Measurements from ENCODE around the gene CCNB1IP1. TPM values are rescaled to one million over a fixed set of nuclear protein-coding genes. Genes with fewer than 3 reads are reported as not detected.

The CCNB1IP1 gene
- total and polyA plus RNA-seq, 2 of the 4 experiments (the other 2 are of a cell fraction): 27.5 to 34.6 TPM

- Histone ChIP-seq H3K14ac (replicated peaks; ENCODE audit: low read depth, low read length) (peak within 1 kb of the TSS; percentile 91), H3K23ac (ENCODE audit: low read depth, low read length) (peak within 1 kb of the TSS; percentile 68), H2BK15ac (ENCODE audit: low read depth, low read length) (peak within 1 kb of the TSS; percentile 49), H2AK5ac (ENCODE audit: low read depth, low read length) (0 out of 2 replicates have a peak within 1 kb of the TSS, but pooled peaks have one; percentile 16), H3K56ac (ENCODE audit: extremely low read depth, insufficient read depth, low read length) (peak within 1 kb of the TSS; percentile 90), H3K27me3 (ENCODE audit: control insufficient read depth, insufficient read depth, low read length) (0 out of 2 replicates have a peak, but pooled peaks cover 2% of the 10 kb centered on the region), H4K5ac (ENCODE audit: low read depth, low read length) (peak within 1 kb of the TSS; percentile 42), H2BK5ac (ENCODE audit: low read depth, low read length, poor library complexity, severe bottlenecking) (peak within 1 kb of the TSS; percentile 40), H3K79me1 (ENCODE audit: low read depth in 1 of 2, low read length in 2 of 2) (peaks cover 3 to 14% of the 10 kb centered on the region in 2 experiments; a peak in 2 of 4 replicates), H3K4me3 (ENCODE audit: insufficient read depth, low read depth, low read length) (peak within 1 kb of the TSS; percentile 84), H2AK9ac (replicated peaks; ENCODE audit: low read depth, low read length, poor library complexity) (peak within 1 kb of the TSS; percentile 84), H3K4me1 (ENCODE audit: control insufficient read depth, insufficient read depth, low read length) (no peaks in the 10 kb centered on the region), H4K91ac (ENCODE audit: insufficient read depth, low read depth, low read length) (peak within 1 kb of the TSS; percentile 63), H2AFZ (replicated peaks; ENCODE audit: low read length, poor library complexity) (peak within 1 kb of the TSS; percentile 94), H3K27ac (ENCODE audit: insufficient read depth, low read length) (peak within 1 kb of the TSS; percentile 71), H3K9me3 (ENCODE audit: control insufficient read depth, insufficient read depth, low read length) (no peaks in the 10 kb centered on the region), H2BK120ac (ENCODE audit: low read depth, low read length) (peak within 1 kb of the TSS; percentile 79), H4K8ac (ENCODE audit: low read depth in 2 of 2, low read length in 2 of 2) (peak within 1 kb of the TSS; percentile 55 to 94), H3K4ac (ENCODE audit: low read depth, low read length) (peak within 1 kb of the TSS; percentile 75), H3K18ac (ENCODE audit: low read depth, low read length) (no peak within 1 kb of the TSS; the same call in 1 of the 2 replicates), H4K20me1 (ENCODE audit: insufficient read depth, low read length) (peaks cover 3% of the 10 kb centered on the region; the same call in 1 of the 2 replicates), H3K4me2 (ENCODE audit: low read depth, low read length) (peak within 1 kb of the TSS; percentile 74), H3K36me3 (ENCODE audit: control insufficient read depth, insufficient read depth, low read length) (peaks cover 5% of the 10 kb centered on the region), H2BK20ac (ENCODE audit: low read depth, low read length) (no peak within 1 kb of the TSS; the same call in 1 of the 2 replicates), H3K9me1 (ENCODE audit: insufficient read depth, low read length) (no peaks in the 10 kb centered on the region), H3K9ac (ENCODE audit: low read depth, low read length) (peak within 1 kb of the TSS; percentile 90)
- BruUV-seq (replicated peaks): no TSS peak
- 0% methylated on average over 26 of the region's 50 CpGs; no CpG with 5 or more reads in 1 of the 2 experiments for WGBS, 2 experiments (ENCODE audit: extremely low coverage in 2 of 2, insufficient read length in 1 of 2)
- intact Hi-C loops (cut with micrococcal nuclease) (loop anchor here (1.0 to 2.0 kb wide), 6 partner anchors 38 to 340 kb away; partner anchors contain the start of genes APEX1, PIP4P1, TEP1 and TTC5), dilution Hi-C loops (cut with HindIII; ENCODE audit: low sequenced_read_pairs, unreplicated experiment) (no loop called here), in situ Hi-C loops (cut with MboI; ENCODE audit: low sequenced_read_pairs) (loop anchor here (25.0 kb wide), 2 partner anchors 644 to 744 kb away; partner anchors contain the start of genes METTL17, SLC39A2 and ZNF219)
- peak; percentile 96 for ATAC-seq (ENCODE audit: low read depth)
- POLR2A ChIA-PET (ENCODE audit: unreplicated experiment): interaction anchor here (0.5 to 0.9 kb wide), 4 partner anchors 15 to 632 kb away, joined by 3 to 6 read pairs (median 3); no protein-coding TSS in a partner anchor
- TF ChIP-seq MXI1 (IDR thresholded peaks at IDR 0.05; ENCODE audit: borderline replicate concordance, low read depth, low read length) (0 out of 2 replicates have a peak, but pooled peaks have one; percentile 58), CTCF (conservative IDR thresholded peaks at IDR 0.05; ENCODE audit: low read depth, low read length) (no peak), POLR2A (IDR thresholded peaks at IDR 0.05; ENCODE audit: low read depth, low read length) (peak; percentile 99), NFE2L2 (IDR thresholded peaks at IDR 0.05; ENCODE audit: low read depth, low read length) (no peak), RFX5 (IDR thresholded peaks at IDR 0.05; ENCODE audit: low read depth, low read length) (no peak), CHD1 (IDR thresholded peaks at IDR 0.05; ENCODE audit: low read depth, low read length) (no peak; the same call in 1 of the 2 replicates), FOS (IDR thresholded peaks at IDR 0.05; ENCODE audit: low read depth, low read length) (0 out of 2 replicates have a peak, but pooled peaks have one; percentile 1), ELK1 (IDR thresholded peaks at IDR 0.05; ENCODE audit: borderline replicate concordance, low read depth, low read length) (no peak), SMC3 (IDR thresholded peaks at IDR 0.05; ENCODE audit: low read depth, low read length) (no peak), MAFK (IDR thresholded peaks at IDR 0.05; ENCODE audit: low read depth, low read length) (no peak), MAZ (IDR thresholded peaks at IDR 0.05; ENCODE audit: borderline replicate concordance, low read depth, low read length) (peak; percentile 85; the same call in 1 of the 2 replicates), CEBPB (IDR thresholded peaks at IDR 0.05; ENCODE audit: low read depth, low read length) (no peak), BHLHE40 (IDR thresholded peaks at IDR 0.05; ENCODE audit: low read depth, low read length) (peak; percentile 14; the same call in 1 of the 2 replicates), RCOR1 (IDR thresholded peaks at IDR 0.05; ENCODE audit: insufficient replicate concordance, low read length) (no peak)
- CTCF ChIA-PET: interaction anchor here (0.6 to 3.3 kb wide), 4 partner anchors 10 to 16 kb away, joined by 3 to 17 read pairs (median 6); partner anchors contain the start of gene CCNB1IP1
- peak; percentile 99 for DNase-seq
These were observed 10.2 kb upstream of the CCNB1IP1 start, which contains the start of gene PARP2 for GRCh38 chr14:20343092-20343861. PARP2 (plus strand) TSS chr14:20343635; CDS start chr14:20343642, 7 bp downstream.

Measured in IMR-90 (cell line).